ENCODE results near the gene ATP8B4. TPM values are rescaled to one million over a fixed set of nuclear protein-coding genes. Genes with fewer than 3 reads are reported as not detected.

ATP8B4 gene
- total and polyA plus RNA-seq, 12 donors = 0.39 to 5.3 (median 1.6) TPM

DNA sequence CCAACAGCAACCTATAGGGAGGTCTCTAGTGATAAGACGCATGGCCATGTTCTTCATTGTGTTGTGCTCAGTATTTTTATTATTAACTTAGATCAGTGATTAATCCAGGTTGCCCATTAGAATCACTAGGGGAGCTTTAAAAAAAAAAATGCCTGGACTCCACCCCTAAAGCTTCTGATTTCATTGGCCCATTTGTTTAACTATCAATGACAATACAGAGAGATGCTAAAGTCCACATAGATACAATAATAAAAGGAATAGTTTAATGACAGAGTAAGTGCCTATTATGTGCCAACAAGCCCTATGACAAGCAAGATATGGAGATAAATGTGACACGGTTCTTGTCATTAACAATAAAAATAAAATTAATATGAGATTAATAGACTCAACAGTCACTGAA is 55.8 kb downstream of the ATP8B4 start:
- intact Hi-C loops (cut with DNase I) = no loop called here
- WGBS, 2 donors = 79 to 83% methylated on average over 2 of the region's 2 CpGs

GRCh38 chr15:50061503-50061902 is 57.5 kb downstream of the ATP8B4 start:
- Histone ChIP-seq H3K4me1 (peaks cover 0 to 51% (median 8%) of the 10 kb centered on the region in 9 donors), H3K27ac (no peak overlapping the region), H3K27me3 (no peaks in the 10 kb centered on the region), H3K36me3 (no peaks in the 10 kb centered on the region), H3K9me3 (no peaks in the 10 kb centered on the region), H3K4me3 (no peak overlapping the region)
- ATAC-seq (no peak), DNase-seq (no peak)
- intact Hi-C loops (cut with DNase I) = no loop called here
- TF ChIP-seq, protein P1, sequence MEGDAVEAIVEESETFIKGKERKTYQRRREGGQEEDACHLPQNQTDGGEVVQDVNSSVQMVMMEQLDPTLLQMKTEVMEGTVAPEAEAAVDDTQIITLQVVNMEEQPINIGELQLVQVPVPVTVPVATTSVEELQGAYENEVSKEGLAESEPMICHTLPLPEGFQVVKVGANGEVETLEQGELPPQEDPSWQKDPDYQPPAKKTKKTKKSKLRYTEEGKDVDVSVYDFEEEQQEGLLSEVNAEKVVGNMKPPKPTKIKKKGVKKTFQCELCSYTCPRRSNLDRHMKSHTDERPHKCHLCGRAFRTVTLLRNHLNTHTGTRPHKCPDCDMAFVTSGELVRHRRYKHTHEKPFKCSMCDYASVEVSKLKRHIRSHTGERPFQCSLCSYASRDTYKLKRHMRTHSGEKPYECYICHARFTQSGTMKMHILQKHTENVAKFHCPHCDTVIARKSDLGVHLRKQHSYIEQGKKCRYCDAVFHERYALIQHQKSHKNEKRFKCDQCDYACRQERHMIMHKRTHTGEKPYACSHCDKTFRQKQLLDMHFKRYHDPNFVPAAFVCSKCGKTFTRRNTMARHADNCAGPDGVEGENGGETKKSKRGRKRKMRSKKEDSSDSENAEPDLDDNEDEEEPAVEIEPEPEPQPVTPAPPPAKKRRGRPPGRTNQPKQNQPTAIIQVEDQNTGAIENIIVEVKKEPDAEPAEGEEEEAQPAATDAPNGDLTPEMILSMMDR (IDR thresholded peaks at IDR 0.05) = no peak

More for the DNA sequence above, 55.8 kb downstream of the ATP8B4 start:
- Histone ChIP-seq H3K36me3 (no peaks in the 10 kb centered on the region), H3K4me1 (peaks cover 0 to 53% (median 2%) of the 10 kb centered on the region in 9 donors), H3K27me3 (no peaks in the 10 kb centered on the region), H3K27ac (no peak overlapping the region), H3K4me3 (no peak overlapping the region), H3K9me3 (no peaks in the 10 kb centered on the region)
- TF ChIP-seq, protein P1 (IDR thresholded peaks at IDR 0.05) = no peak
- no peak for ATAC-seq
- DNase-seq = no peak

DNA sequence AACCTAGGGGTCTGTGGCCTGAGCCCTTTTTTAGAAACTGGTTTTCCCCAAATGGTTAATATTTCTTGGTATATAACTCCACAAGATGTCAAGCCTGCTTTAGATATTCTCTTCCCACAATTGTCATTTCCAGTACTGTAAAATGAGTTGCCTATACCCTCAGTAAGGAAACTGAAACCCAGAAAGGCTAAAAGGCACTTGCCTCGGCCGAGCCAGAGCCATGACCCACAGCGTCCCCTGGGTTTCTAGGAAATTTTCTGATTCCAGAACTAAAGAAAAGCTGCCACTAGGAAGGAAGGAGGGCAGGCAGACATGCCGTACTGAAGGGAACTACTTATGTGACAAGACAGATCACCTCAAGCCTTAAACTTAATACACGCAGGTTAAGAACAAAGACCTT is 59.1 kb downstream of the ATP8B4 start:
- TF ChIP-seq, protein P1 (IDR thresholded peaks at IDR 0.05) = peak in 3 of 9 donors; percentile 4 to 16 (median 14)
- 49 to 59% methylated on average over 5 of the region's 5 CpGs for WGBS, 2 donors
- intact Hi-C loops (cut with DNase I) = loop anchor here in 4 of 10 donors (5.0 to 10.0 kb wide), 3 partner anchors 158 to 825 kb away; no protein-coding TSS in a partner anchor
- Histone ChIP-seq H3K27ac (peak overlapping the region in 3 of 10 donors; percentile 29 to 69 (median 43)), H3K9me3 (no peaks in the 10 kb centered on the region), H3K4me1 (peaks cover 0 to 50% (median 8%) of the 10 kb centered on the region in 9 donors), H3K4me3 (peak overlapping the region in 1 of 10 donors; percentile 10), H3K27me3 (no peaks in the 10 kb centered on the region), H3K36me3 (no peaks in the 10 kb centered on the region)
- no peak for DNase-seq
- ATAC-seq = peak in 2 of 8 donors; percentile 26 to 30

GRCh38 chr15:50059203-50059772 is 59.7 kb downstream of the ATP8B4 start:
- Histone ChIP-seq H3K27me3 (no peaks in the 10 kb centered on the region), H3K27ac (peak overlapping the region in 2 of 10 donors; percentile 29 to 69), H3K9me3 (no peaks in the 10 kb centered on the region), H3K4me1 (peaks cover 0 to 50% (median 8%) of the 10 kb centered on the region in 9 donors), H3K4me3 (no peak overlapping the region), H3K36me3 (no peaks in the 10 kb centered on the region)
- TF ChIP-seq, protein P1 (IDR thresholded peaks at IDR 0.05) = no peak
- intact Hi-C loops (cut with DNase I) = loop anchor here in 4 of 10 donors (5.0 to 10.0 kb wide), 3 partner anchors 157 to 824 kb away; no protein-coding TSS in a partner anchor
- no peak for ATAC-seq
- DNase-seq = no peak
- 85 to 87% methylated on average over 5 of the region's 5 CpGs for WGBS, 2 donors
